Gastroesophageal sphincter (tissue), 4 donors: ENCODE measurements around the gene NOX5. TPM values are rescaled to one million over a fixed set of nuclear protein-coding genes. Genes with fewer than 3 reads are reported as not detected.

Experiments
- ATAC-seq: fragments of 150-250 bp; one replicate; pipeline ENCODE4 v1.9.1; 2016; ENCODE audit warnings: mild to moderate bottlenecking, moderate library complexity
- H3K27ac ChIP-seq, 4 donors: fragments of 200-600 bp; sonication (generic) in 3 of 4; 1 replicate in 3 of 4; 2 replicates in 1 of 4; pipeline ENCODE4 v1.5.1; 2016 to 2019
- H3K27me3 ChIP-seq: fragments of 200-600 bp; sonication (generic); one replicate; pipeline ENCODE4 v1.5.1; 2019
- H3K36me3 ChIP-seq, 2 donors: fragments of 200-600 bp; sonication (generic); one replicate each; pipeline ENCODE4 v1.5.1; 2019; ENCODE audit warnings: control low read depth in 1 of 2
- H3K4me1 ChIP-seq, 3 donors: fragments of 200-600 bp; sonication (generic); 1 replicate in 2 of 3; 2 replicates in 1 of 3; pipeline ENCODE4 v1.5.1; 2016 to 2019; ENCODE audit warnings: control low read depth in 2 of 3
- H3K4me3 ChIP-seq, 2 donors: fragments of 200-600 bp; sonication (generic); one replicate each; pipeline ENCODE4 v1.5.1; 2019; ENCODE audit warnings: mild to moderate bottlenecking in 1 of 2, moderate library complexity in 1 of 2
- H3K9me3 ChIP-seq, 3 donors: fragments of 200-600 bp; sonication (generic); one replicate each; pipeline ENCODE4 v1.5.1; 2017 to 2019; ENCODE audit warnings: control low read depth in 2 of 3
- EP300 ChIP-seq: sonication (generic); formaldehyde crosslinking; IDR thresholded peaks from one replicate; pipeline ENCODE4 v1.6.1; 2017; ENCODE audit warnings: antibody characterized with exemption, mild to moderate bottlenecking
- POLR2A ChIP-seq, 2 donors: fragments of 450-650 bp; IDR thresholded peaks; one replicate each; pipeline ENCODE4 v1.6.1; 2017; ENCODE audit warnings: antibody characterized with exemption in 2 of 2, mild to moderate bottlenecking in 2 of 2, moderate library complexity in 1 of 2
- POLR2AphosphoS5 ChIP-seq: sonication (generic); formaldehyde crosslinking; IDR thresholded peaks from one replicate; pipeline ENCODE4 v1.6.1; 2017; ENCODE audit warnings: antibody characterized with exemption
- WGBS, 2 donors: methylation state at CpG; one replicate each; pipeline ENCODE4 v1.1.5; 2018; ENCODE audit warnings: low coverage in 1 of 2; 5-methylcytosine and 5-hydroxymethylcytosine counted together
- total RNA-seq, 4 donors: library from RNA; depleted of rRNA; stranded (reverse); fragments of >200 nt; gene quantifications; one replicate each; pipeline ENCODE4 v1.1.0, GENCODE V29; 2016
- TF ChIP-seq, protein P1 (sequence below), 4 experiments: fragments of 200-600 bp in 2 of 4; fragments of 450-650 bp in 2 of 4; sonication (generic) in 1 of 4; IDR thresholded peaks; one replicate each; pipeline ENCODE4 v1.5.1; 2017 to 2019; ENCODE audit warnings: antibody characterized with exemption in 4 of 4, mild to moderate bottlenecking in 2 of 4, moderate library complexity in 2 of 4

NOX5 gene
- total RNA-seq, 4 donors from 2014 or later, result 0.12 to 0.54 TPM; not detected in 2

DNA sequence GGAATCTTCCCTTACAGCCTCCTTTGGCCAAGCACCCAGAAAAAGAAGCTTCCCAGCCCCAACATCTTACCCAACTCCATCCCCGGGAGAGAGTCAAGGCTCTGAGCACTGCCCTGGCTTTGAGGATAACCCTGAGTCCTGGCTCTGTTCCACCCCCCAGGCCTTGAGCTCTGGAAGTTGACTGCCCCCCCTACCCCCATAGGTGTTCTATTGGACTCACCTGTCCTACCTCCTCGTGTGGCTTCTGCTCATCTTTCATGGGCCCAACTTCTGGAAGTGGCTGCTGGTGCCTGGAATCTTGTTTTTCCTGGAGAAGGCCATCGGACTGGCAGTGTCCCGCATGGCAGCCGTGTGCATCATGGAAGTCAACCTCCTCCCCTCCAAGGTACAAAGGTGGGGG lies 22.3 kb downstream of the NOX5 start:
- Histone ChIP-seq H3K27me3 (peaks cover 54% of the 10 kb centered on the region), H3K36me3 (no peaks in the 10 kb centered on the region), H3K27ac (no peak overlapping the region), H3K4me1 (peaks cover 0 to 3% (median 0%) of the 10 kb centered on the region in 3 donors), H3K9me3 (no peaks in the 10 kb centered on the region), H3K4me3 (no peak overlapping the region)
- WGBS, 2 donors, result 80 to 96% methylated on average over 2 to 4 of the region's 5 CpGs
- TF ChIP-seq POLR2AphosphoS5 (no peak), EP300 (no peak), POLR2A (IDR thresholded peaks at IDR 0.05) (no peak)
- TF ChIP-seq, protein P1, sequence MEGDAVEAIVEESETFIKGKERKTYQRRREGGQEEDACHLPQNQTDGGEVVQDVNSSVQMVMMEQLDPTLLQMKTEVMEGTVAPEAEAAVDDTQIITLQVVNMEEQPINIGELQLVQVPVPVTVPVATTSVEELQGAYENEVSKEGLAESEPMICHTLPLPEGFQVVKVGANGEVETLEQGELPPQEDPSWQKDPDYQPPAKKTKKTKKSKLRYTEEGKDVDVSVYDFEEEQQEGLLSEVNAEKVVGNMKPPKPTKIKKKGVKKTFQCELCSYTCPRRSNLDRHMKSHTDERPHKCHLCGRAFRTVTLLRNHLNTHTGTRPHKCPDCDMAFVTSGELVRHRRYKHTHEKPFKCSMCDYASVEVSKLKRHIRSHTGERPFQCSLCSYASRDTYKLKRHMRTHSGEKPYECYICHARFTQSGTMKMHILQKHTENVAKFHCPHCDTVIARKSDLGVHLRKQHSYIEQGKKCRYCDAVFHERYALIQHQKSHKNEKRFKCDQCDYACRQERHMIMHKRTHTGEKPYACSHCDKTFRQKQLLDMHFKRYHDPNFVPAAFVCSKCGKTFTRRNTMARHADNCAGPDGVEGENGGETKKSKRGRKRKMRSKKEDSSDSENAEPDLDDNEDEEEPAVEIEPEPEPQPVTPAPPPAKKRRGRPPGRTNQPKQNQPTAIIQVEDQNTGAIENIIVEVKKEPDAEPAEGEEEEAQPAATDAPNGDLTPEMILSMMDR (IDR thresholded peaks at IDR 0.05), result no peak
- no peak for ATAC-seq

DNA sequence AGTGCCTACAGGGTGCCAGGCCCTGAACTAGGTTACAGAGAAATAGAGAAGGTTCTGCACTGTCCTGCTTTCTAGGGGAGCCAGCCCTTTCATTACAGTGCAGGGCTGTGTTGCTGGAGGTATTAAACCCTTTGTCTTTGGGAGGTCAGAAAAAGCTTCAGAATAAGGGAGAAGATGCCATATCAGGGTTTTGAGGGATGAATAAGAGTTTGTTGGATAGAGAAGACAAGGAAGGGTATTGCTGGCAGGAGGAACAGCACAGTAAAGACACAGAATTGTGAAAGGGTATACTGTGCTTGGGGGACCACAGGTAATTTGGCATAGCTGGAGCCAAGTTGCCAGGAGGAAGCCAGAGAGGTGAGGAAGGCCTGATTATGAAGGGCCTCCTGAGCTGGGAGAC lies 23.0 kb downstream of the NOX5 start:
- no peaks in the 10 kb centered on the region for H3K4me1 ChIP-seq
- no peaks in the 10 kb centered on the region for H3K36me3 ChIP-seq
- no peak for TF ChIP-seq POLR2A (IDR thresholded peaks at IDR 0.05)
- TF ChIP-seq, protein P1 (IDR thresholded peaks at IDR 0.05), result no peak
- no peak for TF ChIP-seq POLR2AphosphoS5
- no peak for TF ChIP-seq EP300
- no peak overlapping the region for H3K4me3 ChIP-seq
- H3K27ac ChIP-seq, result no peak overlapping the region
- no peak for ATAC-seq
- no peaks in the 10 kb centered on the region for H3K9me3 ChIP-seq
- peaks cover 51% of the 10 kb centered on the region for H3K27me3 ChIP-seq

GRCh38 chr15:69037977-69038376 lies 23.5 kb downstream of the NOX5 start:
- TF ChIP-seq POLR2AphosphoS5 (no peak), EP300 (no peak), POLR2A (IDR thresholded peaks at IDR 0.05) (no peak)
- TF ChIP-seq, protein P1 (IDR thresholded peaks at IDR 0.05), result no peak
- peaks cover 46% of the 10 kb centered on the region for H3K27me3 ChIP-seq
- WGBS, 2 donors, result 100% methylated on average over 1 to 2 of the region's 5 CpGs

DNA sequence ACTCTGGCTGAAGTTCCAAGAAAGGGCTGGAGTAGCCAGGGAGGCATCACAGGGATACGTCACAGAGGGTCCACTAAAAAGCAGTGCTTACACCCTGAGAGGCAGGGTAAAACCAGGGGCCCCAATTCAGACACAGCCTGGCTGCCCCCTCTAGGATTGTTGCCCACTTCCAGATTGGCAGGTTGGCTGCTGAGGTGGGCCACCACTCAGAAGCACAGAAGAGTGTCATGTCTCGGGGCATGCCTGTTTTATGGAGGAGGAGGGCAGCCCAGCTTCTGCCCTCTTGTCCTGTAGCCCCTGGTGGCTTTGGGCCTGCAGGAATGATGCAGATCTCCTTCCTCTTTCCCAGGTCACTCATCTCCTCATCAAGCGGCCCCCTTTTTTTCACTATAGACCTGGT lies 24.0 kb downstream of the NOX5 start:
- ATAC-seq, result no peak
- peaks cover 41% of the 10 kb centered on the region for H3K27me3 ChIP-seq
- no peak overlapping the region for H3K4me3 ChIP-seq
- no peaks in the 10 kb centered on the region for H3K9me3 ChIP-seq
- H3K27ac ChIP-seq, result no peak overlapping the region
- WGBS, 2 donors, result 92% methylated on average over 2 of the region's 3 CpGs; no CpG with 5 or more reads in 1 of the 2 donors
- TF ChIP-seq POLR2AphosphoS5 (no peak), POLR2A (IDR thresholded peaks at IDR 0.05) (no peak)
- TF ChIP-seq, protein P1 (IDR thresholded peaks at IDR 0.05), result no peak
- H3K4me1 ChIP-seq, result no peaks in the 10 kb centered on the region
- no peaks in the 10 kb centered on the region for H3K36me3 ChIP-seq

More at GRCh38 chr15:69037977-69038376, 23.5 kb downstream of the NOX5 start:
- Histone ChIP-seq H3K27ac (no peak overlapping the region), H3K36me3 (no peaks in the 10 kb centered on the region), H3K4me3 (no peak overlapping the region), H3K9me3 (no peaks in the 10 kb centered on the region), H3K4me1 (no peaks in the 10 kb centered on the region)
- no peak for ATAC-seq

DNA sequence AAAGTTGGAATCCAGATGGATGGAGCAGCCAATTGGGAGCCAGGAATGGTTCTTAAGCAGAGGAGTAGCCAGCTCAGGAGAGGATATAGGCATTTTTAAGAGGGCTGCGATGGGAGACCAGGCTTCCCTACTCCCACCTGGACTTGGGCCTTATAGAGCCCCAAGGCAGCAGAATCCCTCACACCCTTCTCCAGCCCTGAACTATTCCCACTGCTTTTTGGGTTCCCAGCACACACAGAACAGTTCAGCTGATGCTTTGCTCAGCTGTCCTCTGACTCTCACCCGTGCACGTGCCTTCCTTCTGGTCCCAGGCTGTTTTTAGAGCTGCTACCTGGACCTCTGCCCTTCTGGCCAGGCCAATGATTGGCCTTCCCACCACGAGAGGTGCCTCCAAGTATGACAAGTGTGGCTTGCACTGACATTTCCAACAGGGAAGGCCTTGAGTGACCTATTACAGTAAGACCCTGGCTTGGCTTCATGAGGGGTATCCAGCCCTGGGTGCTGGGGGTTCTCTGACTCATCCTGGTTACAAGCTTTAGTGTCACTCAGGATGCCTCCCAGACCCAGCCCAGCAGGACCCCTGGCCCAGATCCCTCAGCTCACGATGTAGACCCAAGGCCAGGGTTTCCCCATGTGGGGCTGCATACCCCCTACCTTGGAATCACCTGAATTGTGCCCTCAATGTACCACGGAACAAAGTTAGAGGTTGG lies 25.2 kb downstream of the NOX5 start:
- no peaks in the 10 kb centered on the region for H3K4me1 ChIP-seq
- H3K9me3 ChIP-seq, result no peaks in the 10 kb centered on the region
- H3K4me3 ChIP-seq, result no peak overlapping the region
- no peaks in the 10 kb centered on the region for H3K36me3 ChIP-seq
- no peak overlapping the region for H3K27ac ChIP-seq
- ATAC-seq, result no peak
- 79 to 80% methylated on average over 4 of the region's 6 CpGs for WGBS, 2 donors
- H3K27me3 ChIP-seq, result peaks cover 29% of the 10 kb centered on the region
- TF ChIP-seq, protein P1 (IDR thresholded peaks at IDR 0.05), result no peak
- TF ChIP-seq POLR2AphosphoS5, result no peak
